ENCODE measurements around the gene YOD1. TPM values are rescaled to one million over a fixed set of nuclear protein-coding genes. Genes with fewer than 3 reads are reported as not detected.

The YOD1 gene
- total RNA-seq, 1 experiment from 2014 or later = 19.2 TPM

- Mint-ChIP-seq H3K4me1 (ENCODE audit: insufficient read depth, unreplicated experiment) (no peaks in the 10 kb centered on the region), H3K9me3 (ENCODE audit: unreplicated experiment) (no peaks in the 10 kb centered on the region), H3K27me3 (ENCODE audit: insufficient read depth, unreplicated experiment) (no peaks in the 10 kb centered on the region), H3K36me3 (ENCODE audit: insufficient read depth, unreplicated experiment) (peaks cover 50% of the 10 kb centered on the region), H3K4me3 (ENCODE audit: unreplicated experiment) (no peak overlapping the region), H3K27ac (ENCODE audit: low read depth, unreplicated experiment) (no peak overlapping the region)
- BruUV-seq (replicated peaks) = no TSS peak
- DNase-seq (ENCODE audit: unreplicated experiment) = no peak
- no peak for TF ChIP-seq CTCF (IDR thresholded peaks at IDR 0.05; ENCODE audit: unreplicated experiment)
- POLR2A ChIA-PET = interaction anchor here (0.8 to 11.2 kb wide), 3 partner anchors 14 to 60 kb away, joined by 3 to 399 read pairs (median 9); partner anchors contain the start of genes C1orf116, PFKFB2 and YOD1
- CTCF ChIA-PET = no interaction called here
- intact Hi-C loops (cut with micrococcal nuclease) = no loop called here
These were observed 16.2 kb upstream of the YOD1 start for GRCh38 chr1:207067185-207067584.

GRCh38 chr1:207064561-207064960 is 13.6 kb upstream of the YOD1 start:
- Mint-ChIP-seq H3K9me3 (ENCODE audit: unreplicated experiment) (no peaks in the 10 kb centered on the region), H3K4me3 (ENCODE audit: unreplicated experiment) (no peak overlapping the region), H3K27ac (ENCODE audit: low read depth, unreplicated experiment) (no peak overlapping the region), H3K36me3 (ENCODE audit: insufficient read depth, unreplicated experiment) (peaks cover 54% of the 10 kb centered on the region), H3K4me1 (ENCODE audit: insufficient read depth, unreplicated experiment) (no peaks in the 10 kb centered on the region), H3K27me3 (ENCODE audit: insufficient read depth, unreplicated experiment) (no peaks in the 10 kb centered on the region)
- intact Hi-C loops (cut with micrococcal nuclease) = no loop called here
- no peak for DNase-seq (ENCODE audit: unreplicated experiment)
- ChIA-PET CTCF (interaction anchor here (1.9 kb wide), 1 partner anchor 12 kb away, joined by 10 read pairs; no protein-coding TSS in a partner anchor), POLR2A (interaction anchor here (0.6 to 3.8 kb wide), 3 partner anchors 10 to 33 kb away, joined by 3 to 20 read pairs (median 4); partner anchors contain the start of gene PFKFB2)
- TF ChIP-seq CTCF (IDR thresholded peaks at IDR 0.05; ENCODE audit: unreplicated experiment) = no peak
- BruUV-seq (replicated peaks) = no TSS peak

- POLR2A ChIA-PET = interaction anchor here (2.5 to 3.8 kb wide), 2 partner anchors 10 to 12 kb away, joined by 12 to 20 read pairs; partner anchors contain the start of gene PFKFB2
- CTCF ChIA-PET = interaction anchor here (0.5 to 1.9 kb wide), 4 partner anchors 13 to 1576 kb away, joined by 4 to 10 read pairs (median 4); no protein-coding TSS in a partner anchor
- BruUV-seq (replicated peaks) = no TSS peak
- TF ChIP-seq CTCF (IDR thresholded peaks at IDR 0.05; ENCODE audit: unreplicated experiment) = no peak
- Mint-ChIP-seq H3K4me3 (ENCODE audit: unreplicated experiment) (no peak overlapping the region), H3K4me1 (ENCODE audit: insufficient read depth, unreplicated experiment) (no peaks in the 10 kb centered on the region), H3K27ac (ENCODE audit: low read depth, unreplicated experiment) (no peak overlapping the region), H3K27me3 (ENCODE audit: insufficient read depth, unreplicated experiment) (no peaks in the 10 kb centered on the region), H3K36me3 (ENCODE audit: insufficient read depth, unreplicated experiment) (peaks cover 46% of the 10 kb centered on the region), H3K9me3 (ENCODE audit: unreplicated experiment) (no peaks in the 10 kb centered on the region)
- intact Hi-C loops (cut with micrococcal nuclease) = no loop called here
- DNase-seq (ENCODE audit: unreplicated experiment) = no peak
These were observed 12.0 kb upstream of the YOD1 start for GRCh38 chr1:207063014-207063413.

DNA sequence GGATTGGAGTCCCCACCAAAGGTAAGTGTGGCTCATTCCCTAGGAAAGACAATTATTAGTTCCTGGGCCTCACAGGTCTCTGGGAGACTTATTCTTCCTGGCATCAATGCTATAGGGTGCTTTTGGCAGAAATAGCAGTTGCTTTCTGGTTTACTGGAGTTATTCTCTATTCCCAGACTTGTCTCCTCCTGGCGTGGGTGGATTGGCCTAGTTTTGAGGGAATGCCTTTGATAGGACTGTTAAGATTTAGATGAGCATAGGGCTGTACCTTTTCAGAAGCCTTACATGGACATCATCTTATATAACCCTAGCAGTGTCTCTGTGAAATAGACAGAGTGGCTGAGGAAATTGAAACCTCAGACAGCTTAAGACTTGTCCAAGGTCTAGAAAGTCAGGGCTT is 11.1 kb upstream of the YOD1 start:
- BruUV-seq (replicated peaks) = no TSS peak
- no peak for DNase-seq (ENCODE audit: unreplicated experiment)
- ChIA-PET CTCF (interaction anchor here (0.6 to 1.5 kb wide), 5 partner anchors 9 to 149 kb away, joined by 3 to 5 read pairs (median 4); partner anchors contain the start of gene PFKFB2), POLR2A (interaction anchor here (0.9 to 3.8 kb wide), 3 partner anchors 9 to 30 kb away, joined by 3 to 20 read pairs (median 12); partner anchors contain the start of gene PFKFB2)
- intact Hi-C loops (cut with micrococcal nuclease) = no loop called here
- no peaks in the 10 kb centered on the region for H3K4me1 Mint-ChIP-seq (ENCODE audit: insufficient read depth, unreplicated experiment)
- TF ChIP-seq CTCF (IDR thresholded peaks at IDR 0.05; ENCODE audit: unreplicated experiment) = no peak
- no peak overlapping the region for H3K27ac Mint-ChIP-seq (ENCODE audit: low read depth, unreplicated experiment)
- no peaks in the 10 kb centered on the region for H3K27me3 Mint-ChIP-seq (ENCODE audit: insufficient read depth, unreplicated experiment)
- peaks cover 42% of the 10 kb centered on the region for H3K36me3 Mint-ChIP-seq (ENCODE audit: insufficient read depth, unreplicated experiment)
- no peaks in the 10 kb centered on the region for H3K9me3 Mint-ChIP-seq (ENCODE audit: unreplicated experiment)
- no peak overlapping the region for H3K4me3 Mint-ChIP-seq (ENCODE audit: unreplicated experiment)

Measured in MCF 10A (cell line).